ENCODE data around the gene PRDM2. TPM values are rescaled to one million over a fixed set of nuclear protein-coding genes. Genes with fewer than 3 reads are reported as not detected.

PRDM2 gene
- total and polyA plus RNA-seq, 2 of the 13 experiments (the other 11 are each of a cell fraction or from before 2014, with no cell fraction given) = 4.0 to 6.5 TPM

DNA sequence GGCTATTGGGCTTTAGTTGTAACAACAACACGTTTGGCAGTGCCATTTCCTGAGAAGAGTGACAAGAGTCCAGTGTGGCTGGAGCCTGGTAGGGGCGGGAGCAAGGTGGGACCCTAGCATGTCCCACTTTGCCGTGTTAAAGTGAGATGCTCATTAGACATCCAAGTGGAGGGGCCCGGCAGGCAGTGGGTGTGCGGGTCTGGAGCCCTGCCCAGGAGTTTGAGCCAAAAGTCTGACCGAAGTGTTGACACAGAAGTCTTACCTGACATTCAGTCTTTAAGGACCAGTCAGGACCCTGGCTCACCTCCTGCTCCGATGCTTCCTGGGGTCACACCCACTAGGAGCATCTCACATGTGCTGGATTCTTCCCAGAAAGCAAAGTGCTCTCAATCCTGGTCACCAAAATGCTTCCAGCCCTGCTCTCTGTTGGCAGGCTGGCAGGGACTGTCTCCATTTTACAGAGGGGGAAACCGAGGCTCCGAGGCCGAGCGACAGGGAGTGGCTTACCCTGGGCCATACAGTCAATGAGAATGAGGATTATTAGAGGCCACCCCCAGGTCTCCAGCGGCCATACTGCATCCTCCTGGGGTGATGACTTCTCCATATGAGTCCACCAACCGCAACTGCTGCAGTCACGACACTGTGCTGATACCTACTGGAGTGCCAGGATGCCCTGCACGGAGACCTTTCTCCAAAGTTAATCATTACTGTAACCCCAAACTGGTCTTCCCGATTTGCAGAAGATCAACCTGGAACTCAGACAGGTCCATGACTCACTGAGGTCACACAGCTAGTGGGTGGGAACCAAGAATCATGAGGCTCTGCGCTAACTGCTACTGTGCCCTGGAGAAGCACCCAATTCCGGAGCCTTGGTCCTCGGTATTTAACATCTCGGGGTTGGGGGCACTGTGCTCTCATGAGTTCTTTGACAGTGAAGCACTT is 112.7 kb downstream of the PRDM2 start:
- Histone ChIP-seq H3K4me1 (ENCODE audit: insufficient read depth, low read length) (no peaks in the 10 kb centered on the region), H3K79me2 (ENCODE audit: insufficient read depth, low read length) (no peaks in the 10 kb centered on the region), H3K4me3 (replicated peaks in 1 of 3; ENCODE audit: insufficient read depth in 1 of 3, low read depth in 2 of 3, low read length in 3 of 3) (no peak overlapping the region), H3K36me3 (replicated peaks in 1 of 2; ENCODE audit: control insufficient read depth in 1 of 2, insufficient read depth in 2 of 2, low read length in 2 of 2) (no peaks in the 10 kb centered on the region; a peak in 1 of 5 replicates), H4K20me1 (ENCODE audit: insufficient read depth, low read length) (peaks cover 2% of the 10 kb centered on the region; the same call in 1 of the 2 replicates), H3K4me2 (ENCODE audit: low read depth, low read length) (no peak overlapping the region), H3K27me3 (ENCODE audit: control insufficient read depth in 1 of 2, insufficient read depth in 2 of 2, low read length in 2 of 2) (no peaks in the 10 kb centered on the region), H3K27ac (ENCODE audit: extremely low read length, insufficient read depth, low read length) (no peak overlapping the region), H3K9ac (ENCODE audit: insufficient read depth, low read depth, low read length) (no peak overlapping the region), H3K9me3 (ENCODE audit: low read length) (no peaks in the 10 kb centered on the region), H2AFZ (ENCODE audit: low read length) (no peak overlapping the region)
- WGBS (ENCODE audit: low lambda C conversion rate) = 69% methylated on average over 13 of the region's 20 CpGs
- no peak for DNase-seq (ENCODE audit: low spot score)
- POLR2A ChIA-PET = no interaction called here
- FAIRE-seq = no peak
- in situ Hi-C loops (cut with HindIII; ENCODE audit: extremely low pct_ligation_motif_present, low pct_unique_long_range_greater_than_20kb) = no loop called here
- no TSS peak for BruUV-seq (replicated peaks)
- CTCF ChIA-PET (ENCODE audit: low intra/inter-chr PET ratio, low total read pairs) = no interaction called here
- ATAC-seq = no peak
- intact Hi-C loops (cut with micrococcal nuclease; ENCODE audit: unreplicated experiment) = no loop called here
- TF ChIP-seq ZNF138 (CRISPR knock-in tag; IDR thresholded peaks at IDR 0.05; ENCODE audit: low read depth) (no peak), ZNF224 (CRISPR knock-in tag; IDR thresholded peaks at IDR 0.05) (no peak), ZNF230 (CRISPR knock-in tag; IDR thresholded peaks at IDR 0.05) (no peak), AKAP8 (CRISPR knock-in tag; IDR thresholded peaks at IDR 0.05) (no peak), TAF1 (CRISPR knock-in tag; IDR thresholded peaks at IDR 0.05) (no peak), STAG1 (CRISPR knock-in tag; IDR thresholded peaks at IDR 0.05) (no peak), SMARCE1 (IDR thresholded peaks at IDR 0.05; ENCODE audit: borderline replicate concordance) (no peak), ZNF543 (CRISPR knock-in tag; IDR thresholded peaks at IDR 0.05) (no peak), IKZF4 (CRISPR knock-in tag; IDR thresholded peaks at IDR 0.05; ENCODE audit: borderline replicate concordance, low read depth, not compliant biosample characterization) (no peak), FOXA1 (IDR thresholded peaks at IDR 0.05) (no peak), FOXA1 (CRISPR knock-in tag; IDR thresholded peaks at IDR 0.05) (no peak), TBP (CRISPR knock-in tag; IDR thresholded peaks at IDR 0.05) (no peak), ZSCAN30 (CRISPR knock-in tag; IDR thresholded peaks at IDR 0.05) (no peak), ZKSCAN8 (CRISPR knock-in tag; IDR thresholded peaks at IDR 0.05; ENCODE audit: borderline replicate concordance) (no peak), FOXJ3 (CRISPR knock-in tag; IDR thresholded peaks at IDR 0.05; ENCODE audit: borderline replicate concordance) (no peak), ZNF670 (CRISPR knock-in tag; IDR thresholded peaks at IDR 0.05; ENCODE audit: borderline replicate concordance) (no peak), ZNF577 (CRISPR knock-in tag; IDR thresholded peaks at IDR 0.05; ENCODE audit: borderline replicate concordance, low read depth) (no peak), CEBPB (IDR thresholded peaks at IDR 0.05; ENCODE audit: borderline replicate concordance, low read depth, low read length) (no peak), ZNF781 (CRISPR knock-in tag; IDR thresholded peaks at IDR 0.05; ENCODE audit: borderline replicate concordance, not compliant biosample characterization) (no peak)
- TF ChIP-seq, protein P1, sequence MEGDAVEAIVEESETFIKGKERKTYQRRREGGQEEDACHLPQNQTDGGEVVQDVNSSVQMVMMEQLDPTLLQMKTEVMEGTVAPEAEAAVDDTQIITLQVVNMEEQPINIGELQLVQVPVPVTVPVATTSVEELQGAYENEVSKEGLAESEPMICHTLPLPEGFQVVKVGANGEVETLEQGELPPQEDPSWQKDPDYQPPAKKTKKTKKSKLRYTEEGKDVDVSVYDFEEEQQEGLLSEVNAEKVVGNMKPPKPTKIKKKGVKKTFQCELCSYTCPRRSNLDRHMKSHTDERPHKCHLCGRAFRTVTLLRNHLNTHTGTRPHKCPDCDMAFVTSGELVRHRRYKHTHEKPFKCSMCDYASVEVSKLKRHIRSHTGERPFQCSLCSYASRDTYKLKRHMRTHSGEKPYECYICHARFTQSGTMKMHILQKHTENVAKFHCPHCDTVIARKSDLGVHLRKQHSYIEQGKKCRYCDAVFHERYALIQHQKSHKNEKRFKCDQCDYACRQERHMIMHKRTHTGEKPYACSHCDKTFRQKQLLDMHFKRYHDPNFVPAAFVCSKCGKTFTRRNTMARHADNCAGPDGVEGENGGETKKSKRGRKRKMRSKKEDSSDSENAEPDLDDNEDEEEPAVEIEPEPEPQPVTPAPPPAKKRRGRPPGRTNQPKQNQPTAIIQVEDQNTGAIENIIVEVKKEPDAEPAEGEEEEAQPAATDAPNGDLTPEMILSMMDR (CRISPR knock-in tag; IDR thresholded peaks at IDR 0.05) = no peak

All from HepG2 (cell line).